Activated CD4-positive, alpha-beta T cell treated with anti-CD3 and anti-CD28 coated beads, Interleukin-2, amount 50 U/mL, for 48 hours (primary cell): ENCODE measurements around the gene WDFY4.

Source experiments
- DNase-seq, 2 experiments: peaks; one replicate each; pipeline ENCODE4 v3.0.0-alpha.2; 2020

WDFY4 gene

GRCh38 chr10:48655411-48656240, 29.0 kb upstream of the WDFY4 start:
- DNase-seq, result peak in 1 of 2 experiments; percentile 18

DNA sequence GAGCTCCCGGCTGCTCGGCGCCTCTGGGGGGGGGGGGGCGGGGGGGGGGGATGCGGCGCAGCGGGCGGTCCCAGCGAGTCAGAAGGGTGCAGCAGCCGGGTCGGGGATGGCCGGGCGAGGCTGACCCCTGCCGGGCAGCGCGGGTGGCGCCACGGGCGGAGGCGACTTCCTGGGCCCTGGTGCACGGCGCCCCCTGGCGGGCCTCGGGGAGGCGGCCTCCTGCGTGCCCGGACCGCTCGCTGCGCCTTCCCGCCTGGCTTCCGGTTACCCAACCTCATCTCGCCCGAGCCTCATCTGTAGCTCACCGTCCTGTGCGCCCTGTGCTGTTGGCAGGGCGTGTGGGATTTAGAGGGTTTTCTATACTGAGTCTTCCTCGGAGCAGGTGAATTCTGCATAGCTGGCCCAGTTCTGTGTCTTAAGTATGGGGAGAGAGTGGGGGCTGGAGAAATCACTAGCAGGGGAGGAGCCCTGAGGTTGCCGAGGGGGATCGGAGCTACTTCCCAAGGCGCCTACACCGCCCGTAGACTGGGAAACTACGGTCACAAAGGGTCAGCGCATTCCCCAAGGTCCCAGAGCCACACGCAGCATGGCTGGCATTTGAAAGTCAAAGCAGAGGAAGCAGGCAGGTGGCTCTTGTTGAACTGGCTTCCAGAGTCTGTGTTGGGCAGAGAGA, 28.3 kb upstream of the WDFY4 start:
- peak; percentile 89 to 90 for DNase-seq

DNA sequence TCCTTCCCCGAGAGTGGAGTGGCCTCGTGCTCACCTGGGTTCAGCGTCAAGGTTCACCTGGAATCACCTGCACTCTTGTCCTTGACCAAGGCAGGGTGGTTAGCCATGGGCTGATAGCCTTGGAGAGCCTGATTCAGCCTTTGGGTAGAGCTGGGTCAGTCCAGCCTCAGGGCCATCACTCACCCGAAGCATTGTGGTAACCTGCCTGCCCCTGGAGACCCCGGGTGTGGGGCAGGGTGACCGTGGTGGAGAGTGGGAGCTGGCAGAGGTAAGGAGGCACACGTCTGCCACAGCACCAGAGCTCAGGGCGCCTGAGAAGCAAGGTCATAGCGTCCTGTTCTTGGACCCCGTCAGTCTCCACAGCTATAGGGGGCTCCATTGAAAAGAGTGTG, 27.8 kb upstream of the WDFY4 start:
- DNase-seq, result no peak

GRCh38 chr10:48657416-48657815, 27.3 kb upstream of the WDFY4 start:
- no peak for DNase-seq

- DNase-seq, result peak; percentile 68 to 75
Measured at GRCh38 chr10:48658243-48658974, 26.3 kb upstream of the WDFY4 start.

DNA sequence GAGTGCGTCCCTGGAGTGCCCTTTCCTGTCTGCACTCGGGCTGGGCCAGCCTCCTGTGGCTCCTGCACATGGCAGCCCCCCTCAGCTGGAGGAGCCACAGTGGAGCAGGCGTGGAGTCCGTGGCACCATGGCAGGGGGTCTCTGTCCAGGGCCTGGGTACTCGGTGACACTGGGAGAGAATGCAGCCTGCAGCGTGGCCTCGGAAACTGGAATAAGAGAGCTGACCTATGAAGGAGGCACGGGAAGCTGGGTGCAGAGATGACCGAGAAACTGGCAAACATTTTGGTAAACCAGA, 25.8 kb upstream of the WDFY4 start:
- DNase-seq, result no peak

DNA sequence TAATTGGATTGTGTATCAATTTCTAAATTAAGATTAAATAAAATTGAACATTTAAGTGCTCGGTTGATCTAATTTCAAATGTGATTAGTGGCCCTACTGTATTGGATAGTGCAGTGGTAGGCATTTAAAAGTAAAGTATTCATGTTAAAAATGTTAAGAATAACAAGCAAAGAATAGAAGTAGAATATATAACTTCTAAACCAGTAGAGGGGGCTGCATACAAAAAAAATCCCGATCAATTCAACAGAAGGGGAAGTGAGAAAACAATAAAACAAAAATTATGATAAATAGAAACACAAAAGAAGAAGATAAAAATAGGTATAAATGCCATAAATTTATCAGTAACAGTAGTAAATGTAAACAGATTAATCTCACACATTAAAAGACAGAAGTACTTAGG, 24.9 kb upstream of the WDFY4 start:
- DNase-seq, result no peak

GRCh38 chr10:48661441-48661840, 23.2 kb upstream of the WDFY4 start:
- DNase-seq, result no peak

- no peak for DNase-seq
Measured at GRCh38 chr10:48667960-48668590, 16.6 kb upstream of the WDFY4 start.

DNA sequence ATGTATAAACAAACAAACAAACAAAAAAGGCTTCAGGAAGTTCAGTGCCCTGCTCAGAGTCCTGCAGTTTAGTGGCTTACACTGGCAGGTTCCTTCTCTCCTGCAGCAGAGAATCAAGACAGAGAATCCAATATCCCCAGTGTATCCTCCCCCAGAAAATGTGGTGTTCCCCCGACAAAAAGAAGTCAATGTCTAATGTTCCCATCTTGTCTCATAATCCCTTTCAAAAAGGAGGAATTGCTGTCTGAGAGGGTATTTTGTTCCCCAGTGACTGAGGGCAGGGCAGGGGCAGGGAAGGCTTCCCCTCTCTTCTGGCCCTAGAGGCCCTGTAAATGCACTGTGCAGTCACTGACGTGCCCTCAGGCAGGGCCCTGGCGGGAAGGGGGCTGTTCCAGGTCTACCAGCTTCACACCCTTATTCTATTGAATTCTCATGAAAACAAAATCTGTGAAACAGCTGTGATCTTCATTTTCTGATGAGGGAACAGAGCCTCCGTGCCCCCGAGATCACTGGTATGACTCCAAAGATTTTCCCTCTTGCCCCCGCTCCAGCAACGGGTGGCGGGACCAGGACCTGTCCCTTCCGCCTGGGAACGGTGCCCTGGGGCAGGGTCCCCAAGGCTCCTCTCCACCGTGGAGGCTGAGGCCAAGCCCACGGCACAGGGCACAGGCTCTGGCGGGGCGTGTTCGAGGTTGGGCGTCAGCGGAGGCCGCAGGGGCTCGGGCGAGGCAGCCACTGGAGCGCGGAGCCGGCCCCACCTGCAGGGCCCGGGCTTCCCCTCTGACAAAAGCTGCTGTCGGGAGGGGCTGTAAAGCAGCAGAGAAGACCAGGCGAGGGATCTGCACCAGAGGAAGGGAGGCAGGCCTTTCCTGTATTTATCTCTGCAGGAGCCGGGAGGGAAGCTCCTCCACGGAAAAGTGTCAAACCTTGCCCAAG, 13.4 kb upstream of the WDFY4 start:
- no peak for DNase-seq

DNA sequence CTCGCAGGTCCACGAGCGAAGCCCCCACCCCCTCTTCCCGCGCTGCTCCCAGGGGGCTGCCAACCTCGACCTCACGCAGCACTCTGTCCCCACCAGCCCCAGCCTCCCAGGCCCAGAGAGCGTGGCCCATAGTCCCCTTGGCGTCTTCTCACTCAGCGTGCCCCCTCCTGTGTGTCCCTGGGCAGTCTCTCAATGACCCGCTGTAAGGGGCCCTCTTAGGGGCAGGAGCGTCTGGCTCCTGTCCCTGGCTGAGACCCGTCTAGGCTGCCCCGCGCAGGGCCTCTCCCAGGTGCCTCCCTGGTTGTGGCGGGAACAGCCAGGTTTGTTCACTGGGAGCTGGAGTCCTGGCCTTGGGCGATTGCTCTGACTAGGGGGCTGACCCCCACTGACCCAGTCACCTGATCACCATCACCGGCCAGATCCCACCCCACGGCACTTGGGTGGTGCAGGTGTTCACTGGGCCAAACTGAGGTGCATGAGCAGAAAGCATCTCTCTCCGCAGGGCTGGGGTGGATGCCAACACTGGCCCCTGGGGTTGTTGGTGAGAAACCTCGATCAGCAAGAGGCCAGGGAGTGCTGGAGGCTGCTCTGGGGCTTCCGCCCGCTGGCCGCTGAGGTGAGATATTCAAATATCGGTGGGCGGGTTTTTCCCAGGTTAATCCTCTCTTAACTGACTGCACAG, 12.6 kb upstream of the WDFY4 start:
- no peak for DNase-seq

- DNase-seq, result no peak
Measured at GRCh38 chr10:48672596-48673265, 11.9 kb upstream of the WDFY4 start.

DNA sequence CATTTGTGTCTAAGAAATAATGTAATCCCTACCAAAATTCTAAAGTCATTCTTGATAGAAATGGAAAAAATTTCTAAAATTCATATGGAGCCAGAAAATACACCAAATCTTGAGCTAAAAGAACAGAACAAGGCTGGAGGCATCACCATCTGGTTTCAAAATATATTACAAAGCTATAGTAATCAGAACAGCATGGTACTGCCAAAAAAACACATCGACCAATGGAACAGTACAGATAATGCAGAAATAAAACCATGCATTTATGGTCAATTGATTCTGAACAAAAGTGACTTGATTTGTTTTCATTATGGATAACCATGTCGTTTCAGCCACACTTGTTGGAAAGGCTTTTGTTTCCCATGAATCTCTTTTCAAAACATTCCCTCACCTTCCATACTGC, 7.0 kb upstream of the WDFY4 start:
- no peak for DNase-seq

- DNase-seq, result no peak
Measured at GRCh38 chr10:48678041-48678440, 6.6 kb upstream of the WDFY4 start.

DNA sequence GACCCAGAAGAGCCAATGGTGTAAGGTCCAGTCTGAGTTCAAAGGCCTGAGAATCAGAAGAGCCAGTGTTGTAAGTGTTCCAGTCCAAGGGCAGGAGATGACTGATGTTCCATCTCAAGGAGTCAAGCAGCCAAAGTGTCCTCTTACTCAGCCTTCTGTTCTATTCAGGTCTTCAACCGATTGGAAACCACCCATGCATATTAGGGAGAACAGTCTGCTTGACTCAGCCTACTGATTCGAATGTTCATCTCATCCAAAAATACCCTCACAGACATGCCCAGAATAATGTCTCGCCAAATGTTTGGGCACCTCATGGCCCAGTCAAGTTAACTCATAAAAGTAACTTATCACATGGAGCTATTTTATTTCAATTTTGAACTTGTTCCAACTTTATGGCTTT, 2.9 kb upstream of the WDFY4 start:
- DNase-seq, result no peak

- DNase-seq, result no peak
Measured at GRCh38 chr10:48682265-48682664, 2.4 kb upstream of the WDFY4 start.

- no peak for DNase-seq
Measured at GRCh38 chr10:48683424-48683823, 1.2 kb upstream of the WDFY4 start.

DNA sequence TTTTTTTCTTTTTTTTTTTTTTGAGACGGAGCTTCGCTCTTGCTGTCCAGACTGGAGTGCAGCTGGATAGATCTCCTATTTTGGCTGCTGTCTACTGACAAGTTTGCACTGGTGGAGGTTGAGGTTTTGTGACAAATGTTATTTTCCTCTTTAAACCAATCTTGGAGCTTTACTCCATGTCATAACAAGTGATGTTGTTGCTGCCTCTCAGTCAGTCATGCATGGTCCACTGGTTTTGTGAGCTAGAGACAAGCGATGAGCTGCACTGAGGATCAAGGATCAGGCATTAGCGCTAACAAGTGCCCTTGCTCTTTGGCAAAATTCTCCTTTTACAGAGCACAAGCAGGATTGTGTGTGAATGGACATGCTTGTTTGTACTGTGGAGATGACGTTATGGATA, 805 bp upstream of the WDFY4 start:
- DNase-seq, result no peak

GRCh38 chr10:48684463-48684791, 246 bp upstream of the WDFY4 start:
- DNase-seq, result no peak

GRCh38 chr10:48685731-48686130, 1.1 kb downstream of the WDFY4 start:
- DNase-seq, result no peak
